IMR-90 (cell line): ENCODE data around the gene OSGIN1. TPM values are rescaled to one million over a fixed set of nuclear protein-coding genes. Genes with fewer than 3 reads are reported as not detected.

Experiments used
- ATAC-seq: fragments of 200-7000 bp; cut with Tn5 transposase; 2 replicates; pipeline ENCODE4 v1.9.1; 2020; ENCODE audit warnings: low read depth, mild to moderate bottlenecking, moderate library complexity
- BruUV-seq: library from RNA; stranded (reverse); fragments of 400-500 nt; replicated peaks from 2 replicates; lab custom pipeline; 2021; lab: Mats Ljungman, UMichigan
- CTCF ChIA-PET: fragments of 300-600 bp; formaldehyde crosslinking; extraction: SDS; loops from one replicate; lab custom pipeline; 2021; ENCODE audit warnings: antibody characterized with exemption; lab: Yijun Ruan, JAX
- POLR2A ChIA-PET: fragments of 300-600 bp; sonication (Branson Sonifier 250); formaldehyde crosslinking; loops from one replicate; lab custom pipeline; 2022; ENCODE audit warnings: antibody characterized with exemption; ENCODE audit not compliant: unreplicated experiment; lab: Charles Lee
- DNase-seq: peaks from one replicate; pipeline ENCODE4 v3.0.0; 2013
- H2AFZ ChIP-seq: replicated peaks from 2 replicates; pipeline ENCODE3; 2013; ENCODE audit warnings: low read length, mild to moderate bottlenecking; ENCODE audit not compliant: poor library complexity
- H2AK5ac ChIP-seq: 2 replicates; pipeline ENCODE4 v1.6.1; 2013; ENCODE audit warnings: low read depth, low read length, inconsistent platforms
- H2AK9ac ChIP-seq: replicated peaks from 2 replicates; pipeline ENCODE3; 2013; ENCODE audit warnings: mild to moderate bottlenecking, low read depth, low read length, moderate library complexity; ENCODE audit not compliant: poor library complexity
- H2BK120ac ChIP-seq: 2 replicates; pipeline ENCODE4 v1.6.1; 2013; ENCODE audit warnings: low read depth, low read length, inconsistent platforms
- H2BK15ac ChIP-seq: 3 replicates; pipeline ENCODE4 v1.6.1; 2013; ENCODE audit warnings: low read depth, low read length, inconsistent platforms
- H2BK20ac ChIP-seq: 2 replicates; pipeline ENCODE4 v1.6.1; 2013; ENCODE audit warnings: low read depth, mild to moderate bottlenecking, inconsistent platforms, low read length, moderate library complexity
- H2BK5ac ChIP-seq: 2 replicates; pipeline ENCODE4 v1.6.1; 2013; ENCODE audit warnings: mild to moderate bottlenecking, low read depth, low read length, inconsistent platforms; ENCODE audit not compliant: poor library complexity, severe bottlenecking
- H3K14ac ChIP-seq: replicated peaks from 2 replicates; pipeline ENCODE4 v1.6.1; 2013; ENCODE audit warnings: low read depth, low read length, inconsistent platforms
- H3K18ac ChIP-seq: 2 replicates; pipeline ENCODE4 v1.6.1; 2013; ENCODE audit warnings: low read depth, low read length, control low read depth
- H3K23ac ChIP-seq: 2 replicates; pipeline ENCODE4 v1.6.1; 2013; ENCODE audit warnings: low read depth, low read length, inconsistent platforms
- H3K27ac ChIP-seq: 2 replicates; pipeline ENCODE4 v1.5.1; 2013; ENCODE audit warnings: mild to moderate bottlenecking, control low read depth, low read length; ENCODE audit not compliant: insufficient read depth
- H3K27me3 ChIP-seq: 2 replicates; pipeline ENCODE4 v1.6.1; 2013; ENCODE audit warnings: low read length; ENCODE audit not compliant: control insufficient read depth, insufficient read depth
- H3K36me3 ChIP-seq: 2 replicates; pipeline ENCODE4 v1.6.1; 2013; ENCODE audit warnings: low read length, mixed read lengths; ENCODE audit not compliant: control insufficient read depth, insufficient read depth
- H3K4ac ChIP-seq: 2 replicates; pipeline ENCODE4 v1.6.1; 2013; ENCODE audit warnings: low read depth, low read length, inconsistent platforms
- H3K4me1 ChIP-seq: 2 replicates; pipeline ENCODE4 v1.6.1; 2013; ENCODE audit warnings: low read length, mixed read lengths; ENCODE audit not compliant: control insufficient read depth, insufficient read depth
- H3K4me2 ChIP-seq: 2 replicates; pipeline ENCODE4 v1.6.1; 2013; ENCODE audit warnings: low read depth, mild to moderate bottlenecking, control low read depth, low read length, moderate library complexity
- H3K4me3 ChIP-seq: 2 replicates; pipeline ENCODE4 v1.5.1; 2013; ENCODE audit warnings: low read depth, mild to moderate bottlenecking, control low read depth, low read length, moderate library complexity; ENCODE audit not compliant: insufficient read depth
- H3K56ac ChIP-seq: 2 replicates; pipeline ENCODE4 v1.6.1; 2013; ENCODE audit warnings: low read length, inconsistent platforms; ENCODE audit not compliant: insufficient read depth; ENCODE audit errors: extremely low read depth
- H3K79me1 ChIP-seq, 2 experiments: 2 replicates each; pipeline ENCODE4 v1.6.1; 2013; ENCODE audit warnings: low read length in 2 of 2, inconsistent platforms in 1 of 2, low read depth in 1 of 2
- H3K9ac ChIP-seq: 2 replicates; pipeline ENCODE4 v1.6.1; 2013; ENCODE audit warnings: low read depth, low read length, control low read depth
- H3K9me1 ChIP-seq: 2 replicates; pipeline ENCODE4 v1.6.1; 2013; ENCODE audit warnings: low read length, inconsistent platforms; ENCODE audit not compliant: insufficient read depth
- H3K9me3 ChIP-seq: 2 replicates; pipeline ENCODE4 v1.6.1; 2013; ENCODE audit warnings: low read length; ENCODE audit not compliant: control insufficient read depth, insufficient read depth
- H4K20me1 ChIP-seq: 2 replicates; pipeline ENCODE4 v1.6.1; 2013; ENCODE audit warnings: low read length, inconsistent platforms; ENCODE audit not compliant: insufficient read depth
- H4K5ac ChIP-seq: 2 replicates; pipeline ENCODE4 v1.6.1; 2013; ENCODE audit warnings: mild to moderate bottlenecking, low read depth, low read length, control low read depth
- H4K8ac ChIP-seq, 2 experiments: 2 replicates each; pipeline ENCODE4 v1.6.1; 2013; ENCODE audit warnings: low read depth in 2 of 2, low read length in 2 of 2, control low read depth in 1 of 2, inconsistent platforms in 1 of 2
- H4K91ac ChIP-seq: 2 replicates; pipeline ENCODE4 v1.6.1; 2013; ENCODE audit warnings: low read depth, low read length, inconsistent platforms; ENCODE audit not compliant: insufficient read depth
- CHD1 ChIP-seq: IDR thresholded peaks from 2 replicates; pipeline ENCODE4 v1.6.1; 2012; ENCODE audit warnings: low read depth, low read length, improper control_type of control experiment
- NFE2L2 ChIP-seq: fragments of 150-350 bp; IDR thresholded peaks from 2 replicates; pipeline ENCODE4 v1.6.1; 2016; ENCODE audit warnings: low read depth, mild to moderate bottlenecking, low read length
- POLR2A ChIP-seq: IDR thresholded peaks from 2 replicates; pipeline ENCODE4 v1.6.1; 2012; ENCODE audit warnings: mild to moderate bottlenecking, low read depth, low read length
- RCOR1 ChIP-seq: IDR thresholded peaks from 2 replicates; pipeline ENCODE4 v1.6.1; 2012; ENCODE audit warnings: mild to moderate bottlenecking, low read length, improper control_type of control experiment; ENCODE audit not compliant: insufficient replicate concordance
- SMC3 ChIP-seq: fragments of 150-350 bp; IDR thresholded peaks from 2 replicates; pipeline ENCODE4 v1.6.1; 2016; ENCODE audit warnings: low read depth, mild to moderate bottlenecking, antibody characterized with exemption, low read length, moderate library complexity
- WGBS, 2 experiments: methylation state at CpG; one replicate each; pipeline versions ENCODE4 v1.1.5 to v1.1.7; 2013; ENCODE audit warnings: missing lambda C conversion rate in 2 of 2; ENCODE audit not compliant: insufficient read length in 1 of 2; ENCODE audit errors: extremely low coverage in 2 of 2; 5-methylcytosine and 5-hydroxymethylcytosine counted together
- dilution Hi-C: fragments of 300-500 bp; cut with HindIII; formaldehyde crosslinking; loops from one replicate; pipeline ENCODE4 v1.14.3; 2018; ENCODE audit warnings: low sequenced_read_pairs; ENCODE audit not compliant: unreplicated experiment
- in situ Hi-C: fragments of 300-500 bp; cut with MboI; formaldehyde crosslinking; loops from 3 replicates; pipeline ENCODE4 v1.14.3; 2019; ENCODE audit warnings: low sequenced_read_pairs, inconsistent platforms, mixed read lengths
- intact Hi-C: fragments of 100-400 bp; cut with micrococcal nuclease; formaldehyde crosslinking; loops from 2 replicates; pipeline ENCODE4 v1.10.0; 2022
- polyA plus RNA-seq, 3 experiments: library from polyadenylated mRNA; depleted of rRNA; stranded (reverse); fragments of >200 nt; gene quantifications; 2 replicates each; pipeline ENCODE4 v1.2.3, GENCODE V29; 2012; ENCODE audit warnings: low replicate concordance in 1 of 3
- total RNA-seq: library from RNA; depleted of rRNA; stranded (reverse); fragments of >200 nt; gene quantifications from 2 replicates; pipeline ENCODE4 v1.2.3, GENCODE V29; 2012
- TF ChIP-seq, protein P1 (sequence below): fragments of 150-350 bp; IDR thresholded peaks from 2 replicates; pipeline ENCODE4 v1.6.1; 2017; ENCODE audit warnings: mild to moderate bottlenecking, antibody characterized with exemption, low read length, low read depth
- TF ChIP-seq, protein P2 (sequence below): conservative IDR thresholded peaks from 2 replicates; pipeline ENCODE4 v1.5.1; 2012; ENCODE audit warnings: mild to moderate bottlenecking, low read depth, low read length, improper control_type of control experiment
- TF ChIP-seq, protein P3 (sequence below): fragments of 150-350 bp; IDR thresholded peaks from 2 replicates; pipeline ENCODE4 v1.6.1; 2016; ENCODE audit warnings: low read depth, mild to moderate bottlenecking, low read length, moderate library complexity, borderline replicate concordance

The OSGIN1 gene
- total and polyA plus RNA-seq, 2 of the 4 experiments (the other 2 are of a cell fraction), result 0.90 to 6.4 TPM

DNA sequence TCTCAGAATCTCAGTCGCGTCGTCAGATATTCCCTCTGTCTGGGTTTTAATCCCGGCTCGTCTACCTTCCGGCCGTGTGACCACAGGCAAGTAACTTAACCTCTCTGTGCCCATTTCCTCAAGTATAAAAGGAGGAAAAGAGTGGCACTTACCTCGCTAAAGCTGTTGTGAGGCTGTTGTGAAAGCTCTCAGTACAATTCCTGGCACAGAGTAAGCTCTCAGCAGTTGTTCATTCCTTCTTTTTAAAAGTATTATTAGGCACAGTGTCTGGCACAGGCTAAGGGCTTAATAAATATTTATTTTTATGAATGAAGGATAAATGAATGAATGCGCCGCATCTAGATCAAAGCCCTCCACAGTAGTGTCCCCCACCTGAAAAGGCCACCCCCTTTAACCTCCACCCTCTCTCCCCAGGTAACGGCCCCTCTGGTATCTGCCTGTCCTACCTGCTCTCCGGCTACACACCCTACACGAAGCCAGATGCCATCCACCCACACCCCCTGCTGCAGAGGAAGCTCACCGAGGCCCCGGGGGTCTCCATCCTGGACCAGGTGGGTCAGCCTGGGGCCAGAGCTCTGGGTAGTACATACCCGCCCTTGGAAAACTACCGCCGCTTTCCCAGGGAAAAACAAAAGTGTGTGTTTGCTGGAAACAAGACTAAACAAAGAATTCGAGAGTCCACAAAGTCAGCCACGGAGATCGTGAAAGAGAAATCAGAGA lies 6.0 kb downstream of the OSGIN1 start:
- no peak overlapping the region for H2AFZ ChIP-seq
- no peaks in the 10 kb centered on the region for H3K27me3 ChIP-seq
- dilution Hi-C loops, result no loop called here
- H2BK15ac ChIP-seq, result no peak overlapping the region
- no peak overlapping the region for H3K18ac ChIP-seq
- POLR2A ChIA-PET, result no interaction called here
- H4K5ac ChIP-seq, result no peak overlapping the region
- 76% methylated on average over 7 of the region's 21 CpGs; no CpG with 5 or more reads in 1 of the 2 experiments for WGBS, 2 experiments
- in situ Hi-C loops, result loop anchor here (25.0 kb wide), 1 partner anchor 528 kb away; no protein-coding TSS in a partner anchor
- no peak overlapping the region for H2BK120ac ChIP-seq
- intact Hi-C loops, result no loop called here
- H2BK20ac ChIP-seq, result no peak overlapping the region
- no peaks in the 10 kb centered on the region for H3K9me3 ChIP-seq
- CTCF ChIA-PET, result interaction anchor here (1.3 kb wide), 1 partner anchor 107 kb away, joined by 5 read pairs; no protein-coding TSS in a partner anchor
- no peak overlapping the region for H2BK5ac ChIP-seq
- H3K23ac ChIP-seq, result no peak overlapping the region
- no peak overlapping the region for H3K9ac ChIP-seq
- no peak for ATAC-seq
- H3K56ac ChIP-seq, result no peak overlapping the region
- H3K4me1 ChIP-seq, result peaks cover 6% of the 10 kb centered on the region
- no peak overlapping the region for H3K14ac ChIP-seq
- TF ChIP-seq POLR2A (no peak), CHD1 (no peak), NFE2L2 (no peak), SMC3 (no peak), RCOR1 (no peak)
- TF ChIP-seq, protein P1, sequence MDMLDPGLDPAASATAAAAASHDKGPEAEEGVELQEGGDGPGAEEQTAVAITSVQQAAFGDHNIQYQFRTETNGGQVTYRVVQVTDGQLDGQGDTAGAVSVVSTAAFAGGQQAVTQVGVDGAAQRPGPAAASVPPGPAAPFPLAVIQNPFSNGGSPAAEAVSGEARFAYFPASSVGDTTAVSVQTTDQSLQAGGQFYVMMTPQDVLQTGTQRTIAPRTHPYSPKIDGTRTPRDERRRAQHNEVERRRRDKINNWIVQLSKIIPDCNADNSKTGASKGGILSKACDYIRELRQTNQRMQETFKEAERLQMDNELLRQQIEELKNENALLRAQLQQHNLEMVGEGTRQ, result no peak
- TF ChIP-seq, protein P2, sequence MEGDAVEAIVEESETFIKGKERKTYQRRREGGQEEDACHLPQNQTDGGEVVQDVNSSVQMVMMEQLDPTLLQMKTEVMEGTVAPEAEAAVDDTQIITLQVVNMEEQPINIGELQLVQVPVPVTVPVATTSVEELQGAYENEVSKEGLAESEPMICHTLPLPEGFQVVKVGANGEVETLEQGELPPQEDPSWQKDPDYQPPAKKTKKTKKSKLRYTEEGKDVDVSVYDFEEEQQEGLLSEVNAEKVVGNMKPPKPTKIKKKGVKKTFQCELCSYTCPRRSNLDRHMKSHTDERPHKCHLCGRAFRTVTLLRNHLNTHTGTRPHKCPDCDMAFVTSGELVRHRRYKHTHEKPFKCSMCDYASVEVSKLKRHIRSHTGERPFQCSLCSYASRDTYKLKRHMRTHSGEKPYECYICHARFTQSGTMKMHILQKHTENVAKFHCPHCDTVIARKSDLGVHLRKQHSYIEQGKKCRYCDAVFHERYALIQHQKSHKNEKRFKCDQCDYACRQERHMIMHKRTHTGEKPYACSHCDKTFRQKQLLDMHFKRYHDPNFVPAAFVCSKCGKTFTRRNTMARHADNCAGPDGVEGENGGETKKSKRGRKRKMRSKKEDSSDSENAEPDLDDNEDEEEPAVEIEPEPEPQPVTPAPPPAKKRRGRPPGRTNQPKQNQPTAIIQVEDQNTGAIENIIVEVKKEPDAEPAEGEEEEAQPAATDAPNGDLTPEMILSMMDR, result no peak
- TF ChIP-seq, protein P3, sequence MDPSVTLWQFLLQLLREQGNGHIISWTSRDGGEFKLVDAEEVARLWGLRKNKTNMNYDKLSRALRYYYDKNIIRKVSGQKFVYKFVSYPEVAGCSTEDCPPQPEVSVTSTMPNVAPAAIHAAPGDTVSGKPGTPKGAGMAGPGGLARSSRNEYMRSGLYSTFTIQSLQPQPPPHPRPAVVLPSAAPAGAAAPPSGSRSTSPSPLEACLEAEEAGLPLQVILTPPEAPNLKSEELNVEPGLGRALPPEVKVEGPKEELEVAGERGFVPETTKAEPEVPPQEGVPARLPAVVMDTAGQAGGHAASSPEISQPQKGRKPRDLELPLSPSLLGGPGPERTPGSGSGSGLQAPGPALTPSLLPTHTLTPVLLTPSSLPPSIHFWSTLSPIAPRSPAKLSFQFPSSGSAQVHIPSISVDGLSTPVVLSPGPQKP, result no peak
- H4K91ac ChIP-seq, result no peak overlapping the region
- no peak overlapping the region for H3K4ac ChIP-seq
- H2AK9ac ChIP-seq, result peak overlapping the region; percentile 20
- no peak overlapping the region for H3K27ac ChIP-seq
- no peak overlapping the region for H2AK5ac ChIP-seq
- DNase-seq, result no peak
- no peak overlapping the region for H4K8ac ChIP-seq
- H3K79me1 ChIP-seq, result peaks cover 0 to 20% of the 10 kb centered on the region in 2 experiments; a peak in 1 of 4 replicates
- H3K9me1 ChIP-seq, result no peaks in the 10 kb centered on the region
- H4K20me1 ChIP-seq, result peaks cover 18% of the 10 kb centered on the region; the same call in 1 of the 2 replicates
- H3K36me3 ChIP-seq, result peaks cover 41% of the 10 kb centered on the region
- H3K4me2 ChIP-seq, result no peak overlapping the region
- no TSS peak for BruUV-seq
- no peak overlapping the region for H3K4me3 ChIP-seq
